ENCODE results near the gene CENPP.

CENPP gene

GRCh38 chr9:92422611-92423338 lies 97.0 kb downstream of the CENPP start:
- no peaks in the 10 kb centered on the region for H3K36me3 ChIP-seq (ENCODE audit: control insufficient read depth, insufficient read depth, low read length)
- no peak for TF ChIP-seq CTCF (IDR thresholded peaks at IDR 0.05; ENCODE audit: insufficient read depth, low read length, poor library complexity, severe bottlenecking)
- H3K27me3 ChIP-seq (replicated peaks; ENCODE audit: control insufficient read depth, insufficient read depth, low read length): no peaks in the 10 kb centered on the region
- H3K4me3 ChIP-seq (replicated peaks; ENCODE audit: low read depth, low read length): no peak overlapping the region
- no peak for DNase-seq (ENCODE audit: extremely low read depth, insufficient read length)

DNA sequence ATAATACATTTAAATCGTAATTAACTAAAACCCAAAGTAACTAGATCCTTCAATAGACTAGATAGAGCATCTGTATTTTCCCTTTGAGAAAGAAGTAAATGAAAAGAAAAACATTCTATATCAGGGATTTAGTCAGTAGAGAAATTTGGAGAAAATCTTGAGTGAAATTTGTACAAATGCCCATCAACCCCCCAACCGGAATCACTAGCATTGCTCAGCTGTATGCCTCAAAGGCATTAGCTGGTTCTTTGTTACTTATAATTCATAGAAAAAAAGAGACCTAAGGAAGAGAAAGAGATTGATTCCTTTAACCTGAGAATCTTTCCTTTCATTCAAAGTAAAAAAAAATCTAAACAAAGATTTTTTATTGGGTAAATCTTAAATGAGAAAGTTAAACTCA lies 97.9 kb downstream of the CENPP start:
- H3K36me3 ChIP-seq (ENCODE audit: control insufficient read depth, insufficient read depth, low read length): no peaks in the 10 kb centered on the region
- TF ChIP-seq CTCF (IDR thresholded peaks at IDR 0.05; ENCODE audit: insufficient read depth, low read length, poor library complexity, severe bottlenecking): no peak

GRCh38 chr9:92424340-92424739 lies 98.6 kb downstream of the CENPP start, which contains the start of gene OMD:
TSS of gene OMD (minus strand) at chr9:92424471. CDS start at chr9:92417558, 6,913 bp downstream.
- no peaks in the 10 kb centered on the region for H3K27me3 ChIP-seq (replicated peaks; ENCODE audit: control insufficient read depth, insufficient read depth, low read length)
- no peak for TF ChIP-seq CTCF (IDR thresholded peaks at IDR 0.05; ENCODE audit: insufficient read depth, low read length, poor library complexity, severe bottlenecking)
- H3K36me3 ChIP-seq (ENCODE audit: control insufficient read depth, insufficient read depth, low read length): no peaks in the 10 kb centered on the region
- DNase-seq (ENCODE audit: extremely low read depth, insufficient read length): no peak
- no peak within 1 kb of the TSS for H3K4me3 ChIP-seq (replicated peaks; ENCODE audit: low read depth, low read length)

More for the DNA sequence above, 97.9 kb downstream of the CENPP start:
- Histone ChIP-seq H3K27me3 (replicated peaks; ENCODE audit: control insufficient read depth, insufficient read depth, low read length) (no peaks in the 10 kb centered on the region), H3K4me3 (replicated peaks; ENCODE audit: low read depth, low read length) (no peak overlapping the region)
- DNase-seq (ENCODE audit: extremely low read depth, insufficient read length): no peak

DNA sequence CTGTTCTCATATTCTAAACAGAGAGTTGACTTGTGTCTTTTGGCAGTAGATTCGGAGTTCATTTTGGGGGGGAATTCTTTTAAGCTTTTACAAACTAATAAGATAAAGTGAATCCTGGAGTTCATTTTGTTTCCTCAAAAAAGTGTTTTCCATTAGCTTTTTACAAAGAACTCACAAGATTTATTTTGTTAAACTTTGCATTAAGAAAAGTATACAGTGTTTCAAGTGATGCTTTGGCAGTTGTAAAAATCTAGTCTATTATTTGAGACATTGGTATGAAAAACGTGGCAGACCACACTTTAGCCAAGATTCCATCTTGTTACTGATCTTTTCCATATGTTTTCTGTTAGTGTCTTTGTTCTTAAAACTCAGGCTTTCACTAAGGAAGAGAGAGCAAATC lies 99.7 kb downstream of the CENPP start:
- H3K4me3 ChIP-seq (replicated peaks; ENCODE audit: low read depth, low read length): no peak overlapping the region
- DNase-seq (ENCODE audit: extremely low read depth, insufficient read length): no peak

DNA sequence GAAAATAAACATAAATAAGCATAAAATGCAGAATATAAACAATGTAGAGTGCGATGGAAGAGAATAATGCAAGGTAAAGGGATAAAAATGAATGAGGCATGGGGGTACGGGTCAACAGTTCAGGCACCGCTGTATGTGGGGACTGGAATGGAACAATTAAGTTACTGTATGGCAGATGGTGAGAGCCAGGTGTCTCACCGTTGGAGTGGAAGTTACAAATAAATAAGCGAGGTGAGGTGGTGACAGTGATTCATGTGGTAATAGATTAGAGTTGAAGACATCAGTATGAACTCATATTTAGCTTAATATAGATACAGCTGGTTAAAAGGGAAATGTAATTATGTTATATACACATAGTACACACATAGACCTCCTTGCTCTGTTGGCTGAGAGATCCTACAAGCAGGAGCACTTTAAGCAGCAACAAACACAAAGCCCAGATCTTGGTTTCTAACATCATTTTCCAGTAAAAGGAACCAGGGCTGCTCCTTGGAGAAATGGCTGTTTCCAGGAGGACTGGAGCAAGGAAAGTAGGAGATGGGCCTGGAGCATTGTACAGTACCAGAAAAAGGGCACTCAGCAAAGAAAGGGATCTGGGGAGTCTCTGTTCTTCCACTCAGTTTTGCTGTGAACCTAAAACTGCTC lies 100.9 kb downstream of the CENPP start:
- Histone ChIP-seq H3K27me3 (replicated peaks; ENCODE audit: control insufficient read depth, insufficient read depth, low read length) (no peaks in the 10 kb centered on the region), H3K4me3 (replicated peaks; ENCODE audit: low read depth, low read length) (no peak overlapping the region), H3K36me3 (ENCODE audit: control insufficient read depth, insufficient read depth, low read length) (no peaks in the 10 kb centered on the region)
- no peak for TF ChIP-seq CTCF (IDR thresholded peaks at IDR 0.05; ENCODE audit: insufficient read depth, low read length, poor library complexity, severe bottlenecking)
- no peak for DNase-seq (ENCODE audit: extremely low read depth, insufficient read length)

More for the DNA sequence above, 99.7 kb downstream of the CENPP start:
- TF ChIP-seq CTCF (IDR thresholded peaks at IDR 0.05; ENCODE audit: insufficient read depth, low read length, poor library complexity, severe bottlenecking): no peak
- H3K27me3 ChIP-seq (replicated peaks; ENCODE audit: control insufficient read depth, insufficient read depth, low read length): no peaks in the 10 kb centered on the region
- no peaks in the 10 kb centered on the region for H3K36me3 ChIP-seq (ENCODE audit: control insufficient read depth, insufficient read depth, low read length)
